Uterus (tissue), 2 donors: Measurements from ENCODE around the gene BRICD5.

ENCODE experiments used
- POLR2A ChIP-seq, 2 donors: fragments of 450-650 bp; IDR thresholded peaks; one replicate each; pipeline ENCODE4 v1.6.1; 2016; ENCODE audit warnings: antibody characterized with exemption in 2 of 2, mild to moderate bottlenecking in 1 of 2, moderate library complexity in 1 of 2
- TF ChIP-seq, protein P1 (sequence below), 4 experiments: fragments of 200-600 bp in 2 of 4; fragments of 450-650 bp in 2 of 4; sonication (generic) in 2 of 4; IDR thresholded peaks; one replicate each; pipeline ENCODE4 v1.5.1; 2016 to 2019; ENCODE audit warnings: antibody characterized with exemption in 4 of 4, mild to moderate bottlenecking in 2 of 4, moderate library complexity in 1 of 4

DNA sequence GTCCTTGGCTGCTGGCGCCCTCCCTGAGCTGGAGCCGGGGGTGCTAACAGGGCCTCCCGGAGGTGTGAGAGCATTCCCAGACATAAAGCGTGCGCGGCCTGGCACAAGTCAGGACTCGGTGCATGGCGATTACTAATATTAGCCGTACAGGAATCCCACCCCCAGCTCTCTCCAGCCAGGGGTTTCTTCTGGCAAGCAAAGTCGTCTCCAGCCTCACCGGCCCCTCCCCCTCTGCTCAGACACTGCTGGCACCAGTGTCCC, 19.3 kb downstream of the BRICD5 start:
- TF ChIP-seq, protein P1, sequence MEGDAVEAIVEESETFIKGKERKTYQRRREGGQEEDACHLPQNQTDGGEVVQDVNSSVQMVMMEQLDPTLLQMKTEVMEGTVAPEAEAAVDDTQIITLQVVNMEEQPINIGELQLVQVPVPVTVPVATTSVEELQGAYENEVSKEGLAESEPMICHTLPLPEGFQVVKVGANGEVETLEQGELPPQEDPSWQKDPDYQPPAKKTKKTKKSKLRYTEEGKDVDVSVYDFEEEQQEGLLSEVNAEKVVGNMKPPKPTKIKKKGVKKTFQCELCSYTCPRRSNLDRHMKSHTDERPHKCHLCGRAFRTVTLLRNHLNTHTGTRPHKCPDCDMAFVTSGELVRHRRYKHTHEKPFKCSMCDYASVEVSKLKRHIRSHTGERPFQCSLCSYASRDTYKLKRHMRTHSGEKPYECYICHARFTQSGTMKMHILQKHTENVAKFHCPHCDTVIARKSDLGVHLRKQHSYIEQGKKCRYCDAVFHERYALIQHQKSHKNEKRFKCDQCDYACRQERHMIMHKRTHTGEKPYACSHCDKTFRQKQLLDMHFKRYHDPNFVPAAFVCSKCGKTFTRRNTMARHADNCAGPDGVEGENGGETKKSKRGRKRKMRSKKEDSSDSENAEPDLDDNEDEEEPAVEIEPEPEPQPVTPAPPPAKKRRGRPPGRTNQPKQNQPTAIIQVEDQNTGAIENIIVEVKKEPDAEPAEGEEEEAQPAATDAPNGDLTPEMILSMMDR (IDR thresholded peaks at IDR 0.05) = no peak
- TF ChIP-seq POLR2A (IDR thresholded peaks at IDR 0.05) = no peak
